GM12878 (cell line): ENCODE measurements around the gene TIFAB. TPM values are rescaled to one million over a fixed set of nuclear protein-coding genes. Genes with fewer than 3 reads are reported as not detected.

ENCODE experiments used
- CTCF ChIP-seq, 3 experiments: IDR thresholded peaks in 2 of 3; conservative IDR thresholded peaks in 1 of 3; 2 replicates each; pipeline ENCODE4 v1.5.1; 2011; ENCODE audit warnings: low read depth in 3 of 3, low read length in 3 of 3, mild to moderate bottlenecking in 3 of 3, control low read depth in 2 of 3, moderate library complexity in 2 of 3, inconsistent platforms in 1 of 3, mixed read lengths in 1 of 3; ENCODE audit not compliant: control insufficient read depth in 2 of 3, insufficient read depth in 1 of 3; ENCODE audit errors: extremely low read depth in 1 of 3
- ELK1 ChIP-seq: IDR thresholded peaks from 2 replicates; pipeline ENCODE4 v1.6.1; 2012; ENCODE audit warnings: low read depth, low read length, improper control_type of control experiment
- SREBF2 ChIP-seq: IDR thresholded peaks from 2 replicates; pipeline ENCODE4 v1.6.1; 2012; ENCODE audit warnings: mild to moderate bottlenecking, low read length
- ZNF687 ChIP-seq: fragments of 450-650 bp; IDR thresholded peaks from 2 replicates; pipeline ENCODE4 v1.6.1; 2017; ENCODE audit warnings: mild to moderate bottlenecking, moderate library complexity
- polyA plus RNA-seq, 11 experiments: library from polyadenylated mRNA; depleted of rRNA in 4 of 11; unstranded in 6 of 11; stranded (reverse) in 5 of 11; fragments of >200 nt; fragmentation: Nextera tagmentation in 4 of 11; fragmentation: Illumina TruSeq in 1 of 11; extraction: Ambion mirVana in 4 of 11; extraction: Trizol in 1 of 11; gene quantifications; 1 replicate in 1 of 11; 2 replicates in 10 of 11; pipeline versions ENCODE4 v1.2.1 to v1.2.3, GENCODE V29; 2011 to 2016; ENCODE audit warnings: inconsistent platforms in 2 of 11, missing spikeins in 2 of 11, low read depth in 1 of 11
- total RNA-seq, 4 experiments: library from RNA; depleted of rRNA in 3 of 4; stranded (reverse); fragments of >200 nt in 3 of 4; fragmentation: Illumina TruSeq in 1 of 4; extraction: Trizol in 1 of 4; gene quantifications; 2 replicates each; pipeline versions ENCODE4 v1.2.1 to v1.2.3, GENCODE V29; 2013 to 2021

Gene TIFAB
- total and polyA plus RNA-seq, 10 of the 15 experiments (the other 5 are each of a cell fraction or from before 2014, with no cell fraction given): not detected

GRCh38 chr5:135433681-135434426 is 18.3 kb downstream of the TIFAB start (continued):
- TF ChIP-seq ELK1 (no peak), CTCF (IDR thresholded peaks at IDR 0.05 in 2 of 3, conservative IDR thresholded peaks at IDR 0.05 in 1 of 3; ENCODE audit: control insufficient read depth in 2 of 3, extremely low read depth in 1 of 3, insufficient read depth in 1 of 3, low read depth in 3 of 3, low read length in 3 of 3) (no peak), SREBF2 (no peak), ZNF687 (no peak)
